ENCODE measurements around the gene PGPEP1.

PGPEP1 gene

GRCh38 chr19:18418029-18418482 lies 77.7 kb downstream of the PGPEP1 start:
- DNase-seq (ENCODE audit: low read depth in 2 of 2): no peak

GRCh38 chr19:18418483-18419194 lies 78.2 kb downstream of the PGPEP1 start:
- DNase-seq (ENCODE audit: low read depth in 2 of 2): no peak

GRCh38 chr19:18419195-18419698 lies 78.8 kb downstream of the PGPEP1 start, which contains the start of gene SSBP4:
SSBP4 (plus strand) TSS chr19:18419398; CDS start chr19:18419649, 251 bp downstream.
- peak in 1 of 2 donors; percentile 38 for DNase-seq (ENCODE audit: low read depth in 2 of 2)

Data from stimulated activated CD8-positive, alpha-beta memory T cell treated with anti-CD3 and anti-CD28 coated beads, Interleukin-2, amount 100 ng/mL, for 1 hour (primary cell).